Peyer's patch (tissue), 4 donors: ENCODE data around the gene PCDHGC3.

Experiments used
- CTCF ChIP-seq, 6 experiments: fragments of 450-650 bp in 4 of 6; fragments of 200-600 bp in 2 of 6; sonication (generic) in 1 of 6; IDR thresholded peaks; one replicate each; pipeline ENCODE4 v1.5.1; 2017 to 2019; ENCODE audit warnings: antibody characterized with exemption in 6 of 6, mild to moderate bottlenecking in 3 of 6, moderate library complexity in 1 of 6
- POLR2A ChIP-seq, 2 donors: fragments of 450-650 bp; IDR thresholded peaks; one replicate each; pipeline ENCODE4 v1.5.1; 2017; ENCODE audit warnings: antibody characterized with exemption in 2 of 2, mild to moderate bottlenecking in 2 of 2, moderate library complexity in 2 of 2

GRCh38 chr5:141522301-141522700, 46.5 kb downstream of the PCDHGC3 start:
- TF ChIP-seq CTCF (IDR thresholded peaks at IDR 0.05) (no peak), POLR2A (IDR thresholded peaks at IDR 0.05) (no peak)
